CD4-positive, alpha-beta T cell (primary cell): Measurements from ENCODE around the gene EML4. TPM values are rescaled to one million over a fixed set of nuclear protein-coding genes. Genes with fewer than 3 reads are reported as not detected.

Experiments used
- ATAC-seq: fragments of 200-7000 bp; cut with Tn5 transposase; one replicate; pipeline ENCODE4 v1.10.0; 2022; ENCODE audit warnings: mild to moderate bottlenecking; ENCODE audit not compliant: poor library complexity
- CTCF ChIA-PET: fragments of 350-600 bp; sonication (Branson Sonifier 250); formaldehyde crosslinking; loops from one replicate; lab custom pipeline; 2021; ENCODE audit warnings: antibody characterized with exemption, inconsistent platforms; lab: Charles Lee
- POLR2A ChIA-PET: fragments of 350-600 bp; sonication (Branson Sonifier 250); formaldehyde crosslinking; loops from one replicate; lab custom pipeline; 2021; ENCODE audit warnings: antibody characterized with exemption, inconsistent platforms; lab: Charles Lee
- DNase-seq, 14 experiments: peaks; one replicate each; pipeline ENCODE4 v3.0.0-alpha.2; 2013 to 2020; ENCODE audit warnings: mixed read lengths in 2 of 14
- H3K27ac ChIP-seq, 2 donors: one replicate each; pipeline versions ENCODE4 v1.5.1 to v1.7.0; 2013; ENCODE audit warnings: low read length in 2 of 2, low read depth in 1 of 2, mild to moderate bottlenecking in 1 of 2
- H3K27me3 ChIP-seq, 2 experiments: 1 replicate in 1 of 2; 2 replicates in 1 of 2; pipeline versions ENCODE4 v1.6.1 to v1.7.0; 2013; ENCODE audit warnings: low read length in 2 of 2, control low read depth in 1 of 2, mild to moderate bottlenecking in 1 of 2, moderate library complexity in 1 of 2; ENCODE audit not compliant: insufficient read depth in 2 of 2, control insufficient read depth in 1 of 2
- H3K36me3 ChIP-seq: one replicate; pipeline ENCODE4 v1.6.1; 2013; ENCODE audit warnings: low read length, control low read depth; ENCODE audit not compliant: insufficient read depth
- H3K4me1 ChIP-seq: one replicate; pipeline ENCODE4 v1.6.1; 2013; ENCODE audit warnings: low read length, control low read depth; ENCODE audit not compliant: insufficient read depth
- H3K4me3 ChIP-seq: one replicate; pipeline ENCODE4 v1.5.1; 2013; ENCODE audit warnings: mild to moderate bottlenecking, low read length, moderate library complexity
- H3K9me3 ChIP-seq, 2 experiments: 1 replicate in 1 of 2; 2 replicates in 1 of 2; pipeline versions ENCODE4 v1.6.1 to v1.7.0; 2013; ENCODE audit warnings: low read length in 2 of 2, mild to moderate bottlenecking in 2 of 2, control low read depth in 1 of 2, moderate library complexity in 1 of 2; ENCODE audit not compliant: control insufficient read depth in 1 of 2, insufficient read depth in 1 of 2
- H3K27ac Mint-ChIP-seq: one replicate; pipeline ENCODE4 v1.8.0; 2020; ENCODE audit warnings: mixed read lengths
- H3K27me3 Mint-ChIP-seq: one replicate; pipeline ENCODE4 v1.8.0; 2021; ENCODE audit warnings: mixed read lengths
- H3K36me3 Mint-ChIP-seq: one replicate; pipeline ENCODE4 v1.8.0; 2021; ENCODE audit warnings: low read depth, mixed read lengths
- H3K4me1 Mint-ChIP-seq: one replicate; pipeline ENCODE4 v1.8.0; 2021; ENCODE audit warnings: low read depth, mixed read lengths
- H3K4me3 Mint-ChIP-seq: one replicate; pipeline ENCODE4 v1.8.0; 2020; ENCODE audit warnings: mild to moderate bottlenecking, mixed read lengths
- H3K9me3 Mint-ChIP-seq: one replicate; pipeline ENCODE4 v1.8.0; 2020; ENCODE audit warnings: mixed read lengths
- intact Hi-C, 2 experiments: fragments of 100-400 bp; cut with DNase I in 1 of 2; cut with micrococcal nuclease in 1 of 2; formaldehyde crosslinking; loops; one replicate each; pipeline versions ENCODE4 v1.15.1 to v1.9.0; 2023 to 2025; cut with DNase I, micrococcal nuclease
- total RNA-seq, 174 experiments: library from RNA in 2 of 174; stranded (reverse) in 2 of 174; gene quantifications; one replicate each; pipeline ENCODE4 v1.2.3 and lab custom pipeline; 2021 to 2026
- TF ChIP-seq, protein P1 (sequence below): fragments of 200-600 bp; IDR thresholded peaks from one replicate; pipeline ENCODE4 v1.8.0; 2022; ENCODE audit warnings: antibody characterized with exemption, mild to moderate bottlenecking

Gene EML4
- total RNA-seq, 2 experiments from 2014 or later: 219 to 228 TPM

DNA sequence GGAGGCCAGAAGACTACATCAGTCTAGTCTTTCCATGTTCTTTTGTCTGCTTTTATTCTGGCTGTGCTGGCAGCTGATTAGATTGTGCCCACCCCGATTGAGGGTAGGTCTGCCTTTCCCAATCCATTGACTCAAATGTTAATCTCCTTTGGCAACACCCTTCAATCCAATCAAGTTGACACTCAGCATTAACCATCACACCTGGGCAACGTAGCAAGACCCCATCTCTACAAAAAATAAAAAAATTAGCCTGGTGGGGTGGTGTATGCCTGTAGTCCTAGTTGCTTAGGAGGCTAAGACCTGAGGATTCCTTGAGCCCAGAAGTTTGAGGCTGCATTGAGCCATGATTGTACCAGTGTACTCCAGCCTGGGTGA is 33.5 kb downstream of the EML4 start:
- no peak overlapping the region for H3K27ac ChIP-seq
- H3K9me3 ChIP-seq: no peaks in the 10 kb centered on the region
- H3K36me3 Mint-ChIP-seq: peaks cover 12% of the 10 kb centered on the region
- H3K4me1 ChIP-seq: peaks cover 35% of the 10 kb centered on the region
- CTCF ChIA-PET: no interaction called here
- H3K27me3 ChIP-seq: no peaks in the 10 kb centered on the region
- H3K27me3 Mint-ChIP-seq: no peaks in the 10 kb centered on the region
- no peak overlapping the region for H3K4me3 ChIP-seq
- no peaks in the 10 kb centered on the region for H3K36me3 ChIP-seq
- intact Hi-C loops: no loop called here
- H3K9me3 Mint-ChIP-seq: no peaks in the 10 kb centered on the region
- H3K27ac Mint-ChIP-seq: no peak overlapping the region
- peaks cover 92% of the 10 kb centered on the region for H3K4me1 Mint-ChIP-seq
- DNase-seq (no peak), ATAC-seq (no peak)
- H3K4me3 Mint-ChIP-seq: no peak overlapping the region
- TF ChIP-seq, protein P1, sequence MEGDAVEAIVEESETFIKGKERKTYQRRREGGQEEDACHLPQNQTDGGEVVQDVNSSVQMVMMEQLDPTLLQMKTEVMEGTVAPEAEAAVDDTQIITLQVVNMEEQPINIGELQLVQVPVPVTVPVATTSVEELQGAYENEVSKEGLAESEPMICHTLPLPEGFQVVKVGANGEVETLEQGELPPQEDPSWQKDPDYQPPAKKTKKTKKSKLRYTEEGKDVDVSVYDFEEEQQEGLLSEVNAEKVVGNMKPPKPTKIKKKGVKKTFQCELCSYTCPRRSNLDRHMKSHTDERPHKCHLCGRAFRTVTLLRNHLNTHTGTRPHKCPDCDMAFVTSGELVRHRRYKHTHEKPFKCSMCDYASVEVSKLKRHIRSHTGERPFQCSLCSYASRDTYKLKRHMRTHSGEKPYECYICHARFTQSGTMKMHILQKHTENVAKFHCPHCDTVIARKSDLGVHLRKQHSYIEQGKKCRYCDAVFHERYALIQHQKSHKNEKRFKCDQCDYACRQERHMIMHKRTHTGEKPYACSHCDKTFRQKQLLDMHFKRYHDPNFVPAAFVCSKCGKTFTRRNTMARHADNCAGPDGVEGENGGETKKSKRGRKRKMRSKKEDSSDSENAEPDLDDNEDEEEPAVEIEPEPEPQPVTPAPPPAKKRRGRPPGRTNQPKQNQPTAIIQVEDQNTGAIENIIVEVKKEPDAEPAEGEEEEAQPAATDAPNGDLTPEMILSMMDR: no peak
- POLR2A ChIA-PET: no interaction called here

DNA sequence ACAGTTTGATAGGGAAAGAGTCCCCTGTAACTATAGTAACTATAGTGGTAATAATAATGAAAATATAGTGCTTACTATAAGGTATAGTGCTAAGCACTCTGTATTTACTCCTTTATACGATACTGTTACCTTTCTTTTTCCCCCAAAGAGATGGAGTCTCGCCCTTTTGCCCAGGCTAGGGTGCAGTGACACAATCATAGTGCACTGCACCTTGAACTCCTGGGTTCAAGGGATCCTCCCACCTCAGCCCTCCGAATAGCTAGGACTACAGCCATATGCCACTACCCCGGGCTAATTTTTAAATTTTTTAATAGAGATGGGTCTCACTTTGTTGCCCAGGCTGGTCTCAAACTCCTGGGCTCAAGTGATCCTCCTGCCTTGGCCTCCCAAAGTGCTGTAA is 34.6 kb downstream of the EML4 start:
- Mint-ChIP-seq H3K9me3 (no peaks in the 10 kb centered on the region), H3K4me3 (no peak overlapping the region), H3K27ac (no peak overlapping the region), H3K27me3 (no peaks in the 10 kb centered on the region), H3K36me3 (peaks cover 20% of the 10 kb centered on the region), H3K4me1 (peaks cover 89% of the 10 kb centered on the region)
- Histone ChIP-seq H3K27ac (no peak overlapping the region), H3K4me3 (no peak overlapping the region), H3K36me3 (peaks cover 2% of the 10 kb centered on the region), H3K9me3 (no peaks in the 10 kb centered on the region), H3K27me3 (no peaks in the 10 kb centered on the region), H3K4me1 (peaks cover 28% of the 10 kb centered on the region)
- ATAC-seq: no peak
- POLR2A ChIA-PET: no interaction called here
- intact Hi-C loops: no loop called here
- CTCF ChIA-PET: no interaction called here
- no peak for DNase-seq
- TF ChIP-seq, protein P1: no peak

DNA sequence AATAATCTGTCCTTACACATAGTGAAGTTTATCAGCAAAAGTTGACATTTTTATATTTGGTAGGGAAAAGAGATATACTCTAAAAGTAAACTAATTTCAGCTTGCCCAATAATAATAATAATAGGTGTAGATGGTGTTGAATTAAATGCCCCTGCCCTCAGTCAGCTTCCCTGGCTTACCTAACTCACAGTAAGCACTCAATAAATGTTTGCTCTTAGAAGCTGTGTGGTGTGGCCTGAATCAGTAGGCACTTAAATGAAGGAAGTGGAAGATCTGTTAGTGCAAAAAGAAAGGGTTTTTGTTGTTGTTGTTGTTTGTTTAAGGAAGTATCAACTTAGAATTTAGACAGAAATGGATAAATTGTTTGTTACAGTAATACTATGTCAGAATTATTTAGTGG is 36.2 kb downstream of the EML4 start:
- H3K27ac ChIP-seq: no peak overlapping the region
- Mint-ChIP-seq H3K9me3 (no peaks in the 10 kb centered on the region), H3K27ac (no peak overlapping the region), H3K36me3 (peaks cover 26% of the 10 kb centered on the region), H3K4me1 (peaks cover 88% of the 10 kb centered on the region), H3K27me3 (no peaks in the 10 kb centered on the region), H3K4me3 (no peak overlapping the region)
- no peak for ATAC-seq
- no peaks in the 10 kb centered on the region for H3K27me3 ChIP-seq
- peaks cover 30% of the 10 kb centered on the region for H3K4me1 ChIP-seq
- no peak overlapping the region for H3K4me3 ChIP-seq
- TF ChIP-seq, protein P1: no peak
- no peaks in the 10 kb centered on the region for H3K9me3 ChIP-seq
- POLR2A ChIA-PET: no interaction called here
- H3K36me3 ChIP-seq: peaks cover 7% of the 10 kb centered on the region
- DNase-seq: no peak
- CTCF ChIA-PET: interaction anchor here (0.9 to 1.6 kb wide), 3 partner anchors 9 to 15 kb away, joined by 3 to 4 read pairs (median 3); no protein-coding TSS in a partner anchor
- intact Hi-C loops: no loop called here
